HepG2 (cell line): Measurements from ENCODE around the gene RBMS2. TPM values are rescaled to one million over a fixed set of nuclear protein-coding genes. Genes with fewer than 3 reads are reported as not detected.

Experiments
- AHDC1 ChIP-seq: sonication (generic); formaldehyde crosslinking; IDR thresholded peaks from 2 replicates; pipeline ENCODE4 v1.5.1; 2020; ENCODE audit warnings: mild to moderate bottlenecking, missing genetic modification reagents, borderline replicate concordance
- AKAP8 ChIP-seq: sonication (generic); formaldehyde crosslinking; IDR thresholded peaks from 2 replicates; pipeline ENCODE4 v1.5.1; 2020; ENCODE audit warnings: mild to moderate bottlenecking, missing genetic modification reagents
- ASH2L ChIP-seq: fragments of 300-600, 200-600 bp; sonication (generic); IDR thresholded peaks from 2 replicates; pipeline ENCODE4 v1.7.0; 2017; ENCODE audit warnings: low read depth, mild to moderate bottlenecking, moderate library complexity, mixed read lengths, low read length; ENCODE audit not compliant: insufficient read length
- CHCHD3 ChIP-seq: sonication (generic); formaldehyde crosslinking; IDR thresholded peaks from 2 replicates; pipeline ENCODE4 v1.8.0; 2022; ENCODE audit warnings: mild to moderate bottlenecking, missing genetic modification reagents, moderate library complexity
- ELF1 ChIP-seq: sonication (generic); formaldehyde crosslinking; IDR thresholded peaks from 2 replicates; pipeline ENCODE4 v1.4.0; 2020; ENCODE audit warnings: missing genetic modification reagents
- FOXK2 ChIP-seq: fragments of 450-650 bp; IDR thresholded peaks from 2 replicates; pipeline ENCODE4 v1.6.1; 2016
- KLF13 ChIP-seq: sonication (generic); formaldehyde crosslinking; IDR thresholded peaks from 2 replicates; pipeline ENCODE4 v1.4.0; 2020; ENCODE audit warnings: mild to moderate bottlenecking, missing genetic modification reagents
- NONO ChIP-seq, 2 experiments: fragments of 450-650 bp in 1 of 2; sonication (generic) in 1 of 2; formaldehyde crosslinking in 1 of 2; IDR thresholded peaks in 1 of 2; conservative IDR thresholded peaks in 1 of 2; 2 replicates each; pipeline versions ENCODE4 v1.6.1 to v1.8.0; 2017 to 2022; ENCODE audit warnings: mild to moderate bottlenecking in 1 of 2, missing genetic modification reagents in 1 of 2, moderate library complexity in 1 of 2
- NR2F6 ChIP-seq, 2 experiments: IDR thresholded peaks; 2 replicates each; pipeline ENCODE4 v1.6.1; 2016; ENCODE audit warnings: antibody characterized with exemption in 1 of 2, mild to moderate bottlenecking in 1 of 2
- PHF8 ChIP-seq: sonication (generic); formaldehyde crosslinking; IDR thresholded peaks from 2 replicates; pipeline ENCODE4 v1.5.0; 2020; ENCODE audit warnings: missing genetic modification reagents
- POLR2AphosphoS5 ChIP-seq: IDR thresholded peaks from 2 replicates; pipeline ENCODE4 v1.6.1; 2012; ENCODE audit warnings: low read depth, low read length
- SMAD9 ChIP-seq: sonication (generic); formaldehyde crosslinking; IDR thresholded peaks from 2 replicates; pipeline ENCODE4 v1.5.1; 2020; ENCODE audit warnings: mild to moderate bottlenecking, missing genetic modification reagents
- SRF ChIP-seq: IDR thresholded peaks from 2 replicates; pipeline ENCODE4 v1.6.1; 2011; ENCODE audit warnings: mild to moderate bottlenecking, low read depth, low read length, moderate library complexity
- THYN1 ChIP-seq: sonication (generic); formaldehyde crosslinking; IDR thresholded peaks from 2 replicates; pipeline ENCODE4 v1.8.1; 2023; ENCODE audit warnings: low read depth, mild to moderate bottlenecking, moderate library complexity, missing genetic modification reagents, borderline replicate concordance
- TMF1 ChIP-seq: sonication (generic); formaldehyde crosslinking; IDR thresholded peaks from 2 replicates; pipeline ENCODE4 v1.8.1; 2022; ENCODE audit warnings: low read depth, missing genetic modification reagents
- ZSCAN20 ChIP-seq: sonication (generic); formaldehyde crosslinking; IDR thresholded peaks from 2 replicates; pipeline ENCODE4 v1.4.0; 2020; ENCODE audit warnings: missing genetic modification reagents, mild to moderate bottlenecking, borderline replicate concordance
- polyA plus RNA-seq, 8 experiments: library from polyadenylated mRNA; depleted of rRNA in 3 of 8; stranded (reverse) in 7 of 8; unstranded in 1 of 8; fragments of >200 nt; fragmentation: Illumina TruSeq in 4 of 8; extraction: Trizol in 4 of 8; gene quantifications; 2 replicates each; pipeline versions ENCODE4 v1.2.1 to v1.2.3, GENCODE V29; 2011 to 2016; ENCODE audit warnings: low read depth in 4 of 8, missing spikeins in 1 of 8, mixed read lengths in 1 of 8; ENCODE audit not compliant: insufficient read depth in 1 of 8
- total RNA-seq, 5 experiments: library from RNA; depleted of rRNA; stranded (reverse); fragments of >200 nt; fragmentation: Illumina TruSeq; extraction: Trizol; gene quantifications; 2 replicates each; pipeline ENCODE4 v1.2.3, GENCODE V29; 2016; ENCODE audit warnings: low read depth in 1 of 5
- TF ChIP-seq, protein P1 (sequence below): sonication (generic); formaldehyde crosslinking; IDR thresholded peaks from 2 replicates; pipeline ENCODE4 v1.8.0; 2022; ENCODE audit warnings: mild to moderate bottlenecking, missing genetic modification reagents, moderate library complexity
- TF ChIP-seq, protein P2 (sequence below): sonication (generic); formaldehyde crosslinking; IDR thresholded peaks from 2 replicates; pipeline ENCODE4 v1.5.0; 2020; ENCODE audit warnings: missing genetic modification reagents
- TF ChIP-seq, protein P3 (sequence below): sonication (generic); formaldehyde crosslinking; IDR thresholded peaks from 2 replicates; pipeline ENCODE4 v1.5.0; 2020; ENCODE audit warnings: missing genetic modification reagents, mild to moderate bottlenecking, borderline replicate concordance

Gene RBMS2
- total and polyA plus RNA-seq, 2 of the 13 experiments (the other 11 are each of a cell fraction or from before 2014, with no cell fraction given) = 0.53 to 7.4 TPM

- no peak for TF ChIP-seq SRF
- TF ChIP-seq, protein P1, sequence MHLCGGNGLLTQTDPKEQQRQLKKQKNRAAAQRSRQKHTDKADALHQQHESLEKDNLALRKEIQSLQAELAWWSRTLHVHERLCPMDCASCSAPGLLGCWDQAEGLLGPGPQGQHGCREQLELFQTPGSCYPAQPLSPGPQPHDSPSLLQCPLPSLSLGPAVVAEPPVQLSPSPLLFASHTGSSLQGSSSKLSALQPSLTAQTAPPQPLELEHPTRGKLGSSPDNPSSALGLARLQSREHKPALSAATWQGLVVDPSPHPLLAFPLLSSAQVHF (CRISPR knock-in tag) = no peak
- TF ChIP-seq ELF1 (CRISPR knock-in tag) = no peak
- 0 out of 2 replicates have a peak, but pooled peaks have one; percentile 42 for TF ChIP-seq TMF1
- TF ChIP-seq, protein P2, sequence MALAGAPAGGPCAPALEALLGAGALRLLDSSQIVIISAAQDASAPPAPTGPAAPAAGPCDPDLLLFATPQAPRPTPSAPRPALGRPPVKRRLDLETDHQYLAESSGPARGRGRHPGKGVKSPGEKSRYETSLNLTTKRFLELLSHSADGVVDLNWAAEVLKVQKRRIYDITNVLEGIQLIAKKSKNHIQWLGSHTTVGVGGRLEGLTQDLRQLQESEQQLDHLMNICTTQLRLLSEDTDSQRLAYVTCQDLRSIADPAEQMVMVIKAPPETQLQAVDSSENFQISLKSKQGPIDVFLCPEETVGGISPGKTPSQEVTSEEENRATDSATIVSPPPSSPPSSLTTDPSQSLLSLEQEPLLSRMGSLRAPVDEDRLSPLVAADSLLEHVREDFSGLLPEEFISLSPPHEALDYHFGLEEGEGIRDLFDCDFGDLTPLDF (CRISPR knock-in tag) = no peak
- no peak for TF ChIP-seq ASH2L
- TF ChIP-seq, protein P3, sequence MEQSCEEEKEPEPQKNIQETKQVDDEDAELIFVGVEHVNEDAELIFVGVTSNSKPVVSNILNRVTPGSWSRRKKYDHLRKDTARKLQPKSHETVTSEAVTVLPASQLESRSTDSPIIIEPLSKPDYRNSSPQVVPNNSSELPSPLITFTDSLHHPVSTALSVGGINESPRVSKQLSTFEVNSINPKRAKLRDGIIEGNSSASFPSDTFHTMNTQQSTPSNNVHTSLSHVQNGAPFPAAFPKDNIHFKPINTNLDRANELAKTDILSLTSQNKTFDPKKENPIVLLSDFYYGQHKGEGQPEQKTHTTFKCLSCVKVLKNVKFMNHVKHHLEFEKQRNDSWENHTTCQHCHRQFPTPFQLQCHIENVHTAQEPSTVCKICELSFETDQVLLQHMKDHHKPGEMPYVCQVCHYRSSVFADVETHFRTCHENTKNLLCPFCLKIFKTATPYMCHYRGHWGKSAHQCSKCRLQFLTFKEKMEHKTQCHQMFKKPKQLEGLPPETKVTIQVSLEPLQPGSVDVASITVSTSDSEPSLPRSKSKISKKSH = no peak
- TF ChIP-seq POLR2AphosphoS5 = peak; percentile 32; the same call in 1 of the 2 replicates
- TF ChIP-seq NR2F6 (IDR thresholded peaks at IDR 0.05) = no peak
- no peak for TF ChIP-seq NR2F6 (CRISPR knock-in tag; IDR thresholded peaks at IDR 0.05)
- no peak for TF ChIP-seq AHDC1
- TF ChIP-seq PHF8 (CRISPR knock-in tag) = peak; percentile 43; the same call in 1 of the 2 replicates
- TF ChIP-seq CHCHD3 (CRISPR knock-in tag) = no peak
- TF ChIP-seq THYN1 (CRISPR knock-in tag) = no peak
- TF ChIP-seq ZSCAN20 (CRISPR knock-in tag) = no peak
- TF ChIP-seq SMAD9 (CRISPR knock-in tag) = no peak
- no peak for TF ChIP-seq AKAP8 (CRISPR knock-in tag)
- TF ChIP-seq KLF13 (CRISPR knock-in tag) = no peak
- TF ChIP-seq NONO (IDR thresholded peaks at IDR 0.05) = no peak
- peak; percentile 69 for TF ChIP-seq NONO (CRISPR knock-in tag; conservative IDR thresholded peaks at IDR 0.05)
- no peak for TF ChIP-seq FOXK2
Measured at GRCh38 chr12:56634242-56634836, 112.7 kb downstream of the RBMS2 start (continued).
